ENCODE results near the gene LPP. TPM values are rescaled to one million over a fixed set of nuclear protein-coding genes. Genes with fewer than 3 reads are reported as not detected.

Gene LPP
- total and polyA plus RNA-seq, 2 donors from 2014 or later: 6.7 to 233 TPM

DNA sequence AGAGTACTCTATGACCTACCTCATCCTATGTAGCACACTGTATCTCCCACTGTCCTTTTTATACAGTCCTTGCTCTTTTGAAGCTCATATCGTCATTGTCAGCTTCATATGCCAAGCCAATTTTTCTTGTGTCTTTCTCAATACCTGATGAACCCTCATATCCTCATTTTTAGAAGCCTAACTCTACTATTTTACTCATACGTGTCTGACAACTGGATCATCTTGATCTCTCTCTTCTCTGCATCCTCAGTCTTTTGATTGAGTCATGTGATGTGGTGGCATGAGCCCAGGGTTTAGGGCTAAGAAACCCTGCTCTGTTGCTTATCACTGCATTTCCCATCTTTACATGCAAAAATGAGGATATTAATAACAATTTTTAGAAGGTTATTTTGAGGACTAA, 352.0 kb downstream of the LPP start:
- intact Hi-C loops (cut with DNase I): no loop called here
- no peak overlapping the region for H3K27ac ChIP-seq (ENCODE audit: low read depth in 2 of 2, low read length in 2 of 2)
- no peaks in the 10 kb centered on the region for H3K4me1 ChIP-seq (ENCODE audit: control insufficient read depth in 2 of 3, insufficient read depth in 2 of 3, low read depth in 1 of 3, low read length in 3 of 3)
- no peak overlapping the region for H3K9ac ChIP-seq (ENCODE audit: low read length in 3 of 3)
- peaks cover 0 to 9% (median 0%) of the 10 kb centered on the region in 3 donors for H3K9me3 ChIP-seq (ENCODE audit: control insufficient read depth in 2 of 3, insufficient read depth in 1 of 3, low read length in 3 of 3)
- TF ChIP-seq, protein P1, sequence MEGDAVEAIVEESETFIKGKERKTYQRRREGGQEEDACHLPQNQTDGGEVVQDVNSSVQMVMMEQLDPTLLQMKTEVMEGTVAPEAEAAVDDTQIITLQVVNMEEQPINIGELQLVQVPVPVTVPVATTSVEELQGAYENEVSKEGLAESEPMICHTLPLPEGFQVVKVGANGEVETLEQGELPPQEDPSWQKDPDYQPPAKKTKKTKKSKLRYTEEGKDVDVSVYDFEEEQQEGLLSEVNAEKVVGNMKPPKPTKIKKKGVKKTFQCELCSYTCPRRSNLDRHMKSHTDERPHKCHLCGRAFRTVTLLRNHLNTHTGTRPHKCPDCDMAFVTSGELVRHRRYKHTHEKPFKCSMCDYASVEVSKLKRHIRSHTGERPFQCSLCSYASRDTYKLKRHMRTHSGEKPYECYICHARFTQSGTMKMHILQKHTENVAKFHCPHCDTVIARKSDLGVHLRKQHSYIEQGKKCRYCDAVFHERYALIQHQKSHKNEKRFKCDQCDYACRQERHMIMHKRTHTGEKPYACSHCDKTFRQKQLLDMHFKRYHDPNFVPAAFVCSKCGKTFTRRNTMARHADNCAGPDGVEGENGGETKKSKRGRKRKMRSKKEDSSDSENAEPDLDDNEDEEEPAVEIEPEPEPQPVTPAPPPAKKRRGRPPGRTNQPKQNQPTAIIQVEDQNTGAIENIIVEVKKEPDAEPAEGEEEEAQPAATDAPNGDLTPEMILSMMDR (IDR thresholded peaks at IDR 0.05; ENCODE audit: borderline replicate concordance, extremely low read depth, insufficient read depth): no peak
- H3K36me3 ChIP-seq (ENCODE audit: control insufficient read depth in 2 of 3, insufficient read depth in 3 of 3, low read length in 3 of 3): no peaks in the 10 kb centered on the region
- H3K4me3 ChIP-seq (ENCODE audit: low read length in 3 of 3): no peak overlapping the region
- no peak for FAIRE-seq
- no peaks in the 10 kb centered on the region for H3K27me3 ChIP-seq (ENCODE audit: control insufficient read depth, insufficient read depth, low read length)
- no peak for DNase-seq

DNA sequence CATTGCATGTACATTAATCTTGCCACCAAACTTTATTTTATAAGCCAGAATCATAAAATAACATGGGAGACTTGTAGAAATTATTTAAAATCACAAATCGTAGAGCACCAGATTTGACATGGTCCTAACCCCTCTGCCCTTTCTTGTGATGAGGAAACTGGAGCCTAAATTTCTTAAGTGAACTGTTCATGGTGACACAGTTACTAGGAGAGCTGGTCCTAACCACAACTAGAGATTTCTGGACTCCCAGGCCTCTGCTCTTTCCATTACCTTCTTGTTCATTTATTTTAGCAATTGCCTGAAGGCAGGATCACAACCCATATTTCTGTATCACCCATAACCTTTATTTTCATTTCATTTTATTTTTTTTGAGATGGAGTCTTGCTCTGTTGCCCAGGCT, 352.5 kb downstream of the LPP start:
- intact Hi-C loops (cut with DNase I): no loop called here
- Histone ChIP-seq H3K27me3 (ENCODE audit: control insufficient read depth, insufficient read depth, low read length) (no peaks in the 10 kb centered on the region), H3K9ac (ENCODE audit: low read length in 3 of 3) (no peak overlapping the region), H3K36me3 (ENCODE audit: control insufficient read depth in 2 of 3, insufficient read depth in 3 of 3, low read length in 3 of 3) (no peaks in the 10 kb centered on the region), H3K4me1 (ENCODE audit: control insufficient read depth in 2 of 3, insufficient read depth in 2 of 3, low read depth in 1 of 3, low read length in 3 of 3) (no peaks in the 10 kb centered on the region), H3K27ac (ENCODE audit: low read depth in 2 of 2, low read length in 2 of 2) (no peak overlapping the region), H3K4me3 (ENCODE audit: low read length in 3 of 3) (no peak overlapping the region), H3K9me3 (ENCODE audit: control insufficient read depth in 2 of 3, insufficient read depth in 1 of 3, low read length in 3 of 3) (peaks cover 0 to 9% (median 0%) of the 10 kb centered on the region in 3 donors)
- no peak for FAIRE-seq
- TF ChIP-seq, protein P1 (IDR thresholded peaks at IDR 0.05; ENCODE audit: borderline replicate concordance, extremely low read depth, insufficient read depth): no peak
- no peak for DNase-seq

DNA sequence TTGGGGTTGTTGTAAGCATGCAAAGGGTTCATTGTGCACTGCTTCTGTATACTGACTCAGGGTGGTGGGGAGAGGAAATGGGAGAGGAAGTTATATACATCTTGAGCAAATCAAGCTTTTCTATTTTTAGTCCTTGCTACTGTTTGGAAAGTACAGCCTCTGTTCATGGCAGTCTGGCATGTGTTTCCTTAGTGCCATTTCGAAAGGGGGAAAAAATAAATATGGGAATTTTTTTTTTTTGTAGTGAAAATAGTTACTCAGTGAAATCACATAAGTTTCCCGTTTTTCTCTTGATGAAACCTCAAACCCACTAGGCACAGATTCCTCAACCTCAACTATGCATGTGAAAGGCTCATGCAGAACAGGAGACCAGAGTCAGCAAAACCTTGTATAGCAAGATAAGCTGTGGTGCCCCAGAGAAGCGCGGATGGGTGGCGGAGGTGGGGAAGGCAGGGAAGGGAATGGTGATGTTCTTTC, 353.3 kb downstream of the LPP start:
- DNase-seq (peak in 1 of 5 donors; percentile 15), FAIRE-seq (no peak)
- peaks cover 0 to 9% (median 0%) of the 10 kb centered on the region in 3 donors for H3K9me3 ChIP-seq (ENCODE audit: control insufficient read depth in 2 of 3, insufficient read depth in 1 of 3, low read length in 3 of 3)
- TF ChIP-seq, protein P1 (IDR thresholded peaks at IDR 0.05; ENCODE audit: borderline replicate concordance, extremely low read depth, insufficient read depth): no peak
- H3K9ac ChIP-seq (ENCODE audit: low read length in 3 of 3): no peak overlapping the region
- H3K27me3 ChIP-seq (ENCODE audit: control insufficient read depth, insufficient read depth, low read length): no peaks in the 10 kb centered on the region
- H3K27ac ChIP-seq (ENCODE audit: low read depth in 2 of 2, low read length in 2 of 2): no peak overlapping the region
- no peak overlapping the region for H3K4me3 ChIP-seq (ENCODE audit: low read length in 3 of 3)
- H3K4me1 ChIP-seq (ENCODE audit: control insufficient read depth in 2 of 3, insufficient read depth in 2 of 3, low read depth in 1 of 3, low read length in 3 of 3): no peaks in the 10 kb centered on the region
- intact Hi-C loops (cut with DNase I): no loop called here
- H3K36me3 ChIP-seq (ENCODE audit: control insufficient read depth in 2 of 3, insufficient read depth in 3 of 3, low read length in 3 of 3): no peaks in the 10 kb centered on the region

DNA sequence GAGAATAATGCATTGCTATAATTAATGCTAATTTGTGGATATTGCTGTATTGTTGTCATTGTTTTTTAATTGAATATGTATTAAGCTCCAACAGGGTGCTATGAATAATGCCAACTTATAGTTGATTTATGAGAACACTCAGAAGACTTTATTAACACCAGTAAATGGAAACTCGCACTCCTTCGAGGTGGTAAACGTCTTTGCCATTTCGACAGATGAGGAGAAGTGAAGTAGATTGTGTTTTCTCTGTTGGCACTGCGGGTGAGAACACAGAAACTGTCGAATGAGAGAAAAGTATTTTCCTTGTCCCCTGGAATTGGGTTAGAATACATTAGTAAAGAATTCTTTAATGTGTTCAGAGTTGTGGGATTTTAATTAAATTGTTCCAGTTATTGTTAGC, 354.5 kb downstream of the LPP start:
- TF ChIP-seq, protein P1 (IDR thresholded peaks at IDR 0.05; ENCODE audit: borderline replicate concordance, extremely low read depth, insufficient read depth): no peak
- Histone ChIP-seq H3K4me1 (ENCODE audit: control insufficient read depth in 2 of 3, insufficient read depth in 2 of 3, low read depth in 1 of 3, low read length in 3 of 3) (no peaks in the 10 kb centered on the region), H3K36me3 (ENCODE audit: control insufficient read depth in 2 of 3, insufficient read depth in 3 of 3, low read length in 3 of 3) (no peaks in the 10 kb centered on the region), H3K27ac (ENCODE audit: low read depth in 2 of 2, low read length in 2 of 2) (no peak overlapping the region), H3K4me3 (ENCODE audit: low read length in 3 of 3) (no peak overlapping the region), H3K27me3 (ENCODE audit: control insufficient read depth, insufficient read depth, low read length) (no peaks in the 10 kb centered on the region), H3K9me3 (ENCODE audit: control insufficient read depth in 2 of 3, insufficient read depth in 1 of 3, low read length in 3 of 3) (peaks cover 0 to 9% (median 0%) of the 10 kb centered on the region in 3 donors), H3K9ac (ENCODE audit: low read length in 3 of 3) (no peak overlapping the region)
- DNase-seq (no peak), FAIRE-seq (no peak)
- intact Hi-C loops (cut with DNase I): no loop called here

Data from kidney (tissue), 14 donors.